NCI-H345 treated with DMSO at 0.1 percent for 48 hours (cell line): ENCODE results near the gene ZNF462.

Experiments used
- DNase-seq: peaks from one replicate; lab custom pipeline; 2025; ENCODE audit not compliant: unreplicated experiment; lab: John Stamatoyannopoulos, UW

ZNF462 gene

GRCh38 chr9:107049046-107049802, 186.3 kb downstream of the ZNF462 start:
- DNase-seq, result no peak

- no peak for DNase-seq
Measured at GRCh38 chr9:107049803-107050184, 186.8 kb downstream of the ZNF462 start.

GRCh38 chr9:107051392-107051791, 188.4 kb downstream of the ZNF462 start:
- no peak for DNase-seq

- no peak for DNase-seq
Measured at GRCh38 chr9:107054146-107054545, 191.2 kb downstream of the ZNF462 start.

- DNase-seq, result no peak
Measured at GRCh38 chr9:107059220-107059619, 196.3 kb downstream of the ZNF462 start.

GRCh38 chr9:107060062-107060461, 197.1 kb downstream of the ZNF462 start:
- DNase-seq, result no peak
